Endothelial cell (in vitro differentiated cells): ENCODE results near the gene SMIM20. TPM values are rescaled to one million over a fixed set of nuclear protein-coding genes. Genes with fewer than 3 reads are reported as not detected.
A peak's percentile ranks its signal among the peaks of the same experiment; 100 is the strongest.

Source experiments
- DNase-seq: peaks from one replicate; pipeline ENCODE4 v3.0.0; 2021; ENCODE audit warnings: low spot score
- H3K27ac Mint-ChIP-seq: one replicate; pipeline ENCODE4 v1.8.0; 2021; ENCODE audit warnings: mixed read lengths, inconsistent platforms; ENCODE audit not compliant: unreplicated experiment
- H3K27me3 Mint-ChIP-seq: one replicate; pipeline ENCODE4 v1.8.0; 2021; ENCODE audit warnings: mild to moderate bottlenecking, moderate library complexity, mixed read lengths, inconsistent platforms; ENCODE audit not compliant: unreplicated experiment
- H3K36me3 Mint-ChIP-seq: one replicate; pipeline ENCODE4 v1.8.0; 2021; ENCODE audit warnings: mild to moderate bottlenecking, low read depth, mixed read lengths, inconsistent platforms; ENCODE audit not compliant: unreplicated experiment
- H3K4me1 Mint-ChIP-seq: one replicate; pipeline ENCODE4 v1.8.0; 2021; ENCODE audit warnings: mild to moderate bottlenecking, mixed read lengths, inconsistent platforms; ENCODE audit not compliant: unreplicated experiment
- H3K4me3 Mint-ChIP-seq: one replicate; pipeline ENCODE4 v1.8.0; 2021; ENCODE audit warnings: mild to moderate bottlenecking, mixed read lengths, inconsistent platforms; ENCODE audit not compliant: unreplicated experiment
- H3K9me3 Mint-ChIP-seq: one replicate; pipeline ENCODE4 v1.8.0; 2021; ENCODE audit warnings: mixed read lengths, inconsistent platforms; ENCODE audit not compliant: unreplicated experiment
- total RNA-seq: library from RNA; stranded (reverse); fragmentation: NEBNext Ultra II Directional; extraction: Animal tissue kit (Norgen Biotek cat#: 25700); gene quantifications from one replicate; pipeline ENCODE4 v1.2.1, GENCODE V29; 2021; ENCODE audit not compliant: unreplicated experiment
- TF ChIP-seq, protein P1 (sequence below): fragments of 200-600 bp; sonication (generic); IDR thresholded peaks from one replicate; pipeline ENCODE4 v1.5.0; 2021; ENCODE audit warnings: antibody characterized with exemption; ENCODE audit not compliant: unreplicated experiment

SMIM20 gene
- total RNA-seq, 1 donor from 2014 or later: 22.5 TPM

DNA sequence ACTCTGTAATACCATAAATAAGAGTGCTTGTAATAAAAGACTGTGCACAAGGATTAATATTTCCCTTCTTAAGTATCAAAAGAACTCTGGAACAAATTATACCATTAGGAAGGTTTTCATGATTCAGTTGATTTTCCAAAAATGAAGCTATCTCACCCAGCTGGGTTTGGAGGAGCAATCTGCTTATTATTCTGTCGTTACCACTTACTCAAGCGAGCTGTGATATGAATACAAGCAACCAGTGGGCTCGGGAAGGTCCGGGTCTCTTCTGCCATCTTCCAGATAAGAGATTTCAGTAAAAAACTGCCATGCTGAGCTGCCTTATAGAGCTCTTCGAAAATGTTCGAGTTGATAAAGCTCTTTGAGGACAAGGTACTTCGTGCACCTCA is 15.3 kb downstream of the SMIM20 start:
- peak overlapping the region; percentile 13 for H3K27ac Mint-ChIP-seq
- no peaks in the 10 kb centered on the region for H3K27me3 Mint-ChIP-seq
- no peak for DNase-seq
- peaks cover 23% of the 10 kb centered on the region for H3K4me1 Mint-ChIP-seq
- no peaks in the 10 kb centered on the region for H3K9me3 Mint-ChIP-seq
- no peak overlapping the region for H3K4me3 Mint-ChIP-seq
- TF ChIP-seq, protein P1, sequence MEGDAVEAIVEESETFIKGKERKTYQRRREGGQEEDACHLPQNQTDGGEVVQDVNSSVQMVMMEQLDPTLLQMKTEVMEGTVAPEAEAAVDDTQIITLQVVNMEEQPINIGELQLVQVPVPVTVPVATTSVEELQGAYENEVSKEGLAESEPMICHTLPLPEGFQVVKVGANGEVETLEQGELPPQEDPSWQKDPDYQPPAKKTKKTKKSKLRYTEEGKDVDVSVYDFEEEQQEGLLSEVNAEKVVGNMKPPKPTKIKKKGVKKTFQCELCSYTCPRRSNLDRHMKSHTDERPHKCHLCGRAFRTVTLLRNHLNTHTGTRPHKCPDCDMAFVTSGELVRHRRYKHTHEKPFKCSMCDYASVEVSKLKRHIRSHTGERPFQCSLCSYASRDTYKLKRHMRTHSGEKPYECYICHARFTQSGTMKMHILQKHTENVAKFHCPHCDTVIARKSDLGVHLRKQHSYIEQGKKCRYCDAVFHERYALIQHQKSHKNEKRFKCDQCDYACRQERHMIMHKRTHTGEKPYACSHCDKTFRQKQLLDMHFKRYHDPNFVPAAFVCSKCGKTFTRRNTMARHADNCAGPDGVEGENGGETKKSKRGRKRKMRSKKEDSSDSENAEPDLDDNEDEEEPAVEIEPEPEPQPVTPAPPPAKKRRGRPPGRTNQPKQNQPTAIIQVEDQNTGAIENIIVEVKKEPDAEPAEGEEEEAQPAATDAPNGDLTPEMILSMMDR: no peak
- H3K36me3 Mint-ChIP-seq: no peaks in the 10 kb centered on the region

DNA sequence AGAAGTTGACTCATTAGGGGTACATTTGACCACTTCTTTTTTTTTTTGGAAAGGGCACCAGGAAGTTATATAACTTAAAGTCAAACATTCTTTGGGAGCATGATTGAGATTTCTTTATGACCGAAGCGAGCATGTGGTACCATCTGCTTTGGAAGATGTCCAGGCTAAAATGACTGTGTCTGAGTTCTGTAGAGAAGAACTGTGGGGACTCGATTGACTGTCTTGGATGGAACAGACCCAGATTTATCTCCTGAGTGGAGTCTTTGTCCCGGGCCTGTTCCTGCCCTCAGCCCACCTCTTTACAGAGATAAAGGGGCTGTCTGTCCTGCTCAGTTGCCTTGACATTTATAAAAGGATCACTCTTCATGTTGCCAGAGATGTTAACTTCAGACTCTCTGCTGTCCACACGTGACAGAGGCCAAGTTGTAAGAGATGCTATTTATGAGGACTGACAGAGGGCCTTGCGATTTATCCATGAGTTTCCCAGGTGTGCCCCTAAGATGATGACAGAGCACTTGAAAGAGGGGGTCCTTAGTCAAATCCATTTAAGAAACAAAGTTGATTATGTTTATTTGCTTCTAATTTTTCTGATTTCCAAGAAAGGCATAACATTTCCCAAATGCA is 16.8 kb downstream of the SMIM20 start:
- no peaks in the 10 kb centered on the region for H3K36me3 Mint-ChIP-seq
- no peak overlapping the region for H3K27ac Mint-ChIP-seq
- no peaks in the 10 kb centered on the region for H3K9me3 Mint-ChIP-seq
- H3K4me3 Mint-ChIP-seq: no peak overlapping the region
- no peak for DNase-seq
- TF ChIP-seq, protein P1: no peak
- H3K27me3 Mint-ChIP-seq: no peaks in the 10 kb centered on the region
- peaks cover 23% of the 10 kb centered on the region for H3K4me1 Mint-ChIP-seq

DNA sequence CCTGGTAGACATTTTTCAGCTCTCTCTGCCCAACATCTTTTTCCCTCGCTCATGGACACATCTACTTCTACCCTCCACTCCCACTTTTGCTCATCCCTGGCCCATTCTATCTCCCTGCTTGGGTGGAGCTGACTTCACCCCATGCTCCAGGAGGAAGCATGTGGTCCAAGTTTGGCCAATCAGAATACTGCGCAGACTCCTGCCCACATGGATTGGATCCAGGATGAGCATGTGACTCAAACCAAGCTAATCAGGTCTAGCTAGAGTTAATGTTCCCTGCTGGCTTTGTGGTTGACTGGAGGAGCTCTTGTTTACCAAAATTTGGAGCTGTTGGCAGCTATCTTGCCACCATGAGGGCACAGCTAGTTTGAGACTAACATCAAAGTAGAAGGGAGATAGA is 22.7 kb downstream of the SMIM20 start:
- Mint-ChIP-seq H3K36me3 (no peaks in the 10 kb centered on the region), H3K27me3 (no peaks in the 10 kb centered on the region), H3K4me1 (peaks cover 3% of the 10 kb centered on the region), H3K27ac (no peak overlapping the region), H3K9me3 (no peaks in the 10 kb centered on the region), H3K4me3 (no peak overlapping the region)
- no peak for DNase-seq
- TF ChIP-seq, protein P1: no peak

DNA sequence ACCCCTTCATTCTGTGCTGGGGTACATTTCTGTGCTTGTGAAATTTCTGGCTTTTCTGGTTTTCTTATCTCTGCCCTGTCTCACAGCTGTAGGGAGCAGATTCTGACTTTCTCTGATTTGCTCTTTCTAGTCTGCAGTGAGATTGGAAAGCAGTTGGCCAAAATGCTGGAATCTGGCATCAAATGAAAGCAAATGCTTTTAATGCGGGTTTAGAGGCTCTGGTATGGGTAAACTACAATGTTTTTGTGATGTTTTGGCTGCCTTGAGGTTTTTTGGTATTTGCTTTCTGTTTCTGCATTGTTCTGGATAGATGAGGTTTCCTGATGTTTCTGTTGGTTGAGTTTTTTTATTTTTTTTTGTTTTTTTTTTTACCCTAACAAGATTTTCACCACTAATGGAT is 23.8 kb downstream of the SMIM20 start:
- H3K36me3 Mint-ChIP-seq: no peaks in the 10 kb centered on the region
- no peak overlapping the region for H3K27ac Mint-ChIP-seq
- TF ChIP-seq, protein P1: no peak
- H3K9me3 Mint-ChIP-seq: no peaks in the 10 kb centered on the region
- no peak overlapping the region for H3K4me3 Mint-ChIP-seq
- no peaks in the 10 kb centered on the region for H3K27me3 Mint-ChIP-seq
- no peak for DNase-seq
- peaks cover 3% of the 10 kb centered on the region for H3K4me1 Mint-ChIP-seq

DNA sequence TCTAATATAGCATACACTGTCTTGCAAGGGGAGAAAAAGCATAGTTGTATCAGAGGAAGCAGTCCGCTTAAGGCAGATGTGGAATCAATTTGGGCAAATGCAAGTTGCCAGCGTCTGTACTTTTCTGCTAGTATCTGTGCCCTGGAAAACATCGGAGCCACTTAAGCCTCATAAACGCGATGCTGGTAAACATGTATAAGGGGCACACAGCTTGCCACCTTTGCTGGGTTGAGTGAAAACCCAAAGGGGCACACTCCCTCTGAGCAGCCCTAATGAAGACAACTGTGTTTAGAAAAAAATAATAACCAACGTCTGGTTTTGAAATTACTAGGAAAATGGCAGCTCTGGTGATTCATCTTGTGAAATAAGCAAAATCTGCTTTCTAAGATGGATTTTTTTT is 24.3 kb downstream of the SMIM20 start:
- no peak for DNase-seq

More for the DNA sequence above, 24.3 kb downstream of the SMIM20 start:
- Mint-ChIP-seq H3K27me3 (no peaks in the 10 kb centered on the region), H3K27ac (no peak overlapping the region), H3K4me1 (peaks cover 3% of the 10 kb centered on the region), H3K36me3 (no peaks in the 10 kb centered on the region), H3K9me3 (no peaks in the 10 kb centered on the region), H3K4me3 (no peak overlapping the region)
- TF ChIP-seq, protein P1: no peak
